ENCODE measurements around the gene RBM4. TPM values are rescaled to one million over a fixed set of nuclear protein-coding genes. Genes with fewer than 3 reads are reported as not detected.

RBM4 gene
- total and polyA plus RNA-seq, 2 experiments from 2014 or later: 146 to 147 TPM

Small RNA genes within 50 kb of the gene (small RNA-seq; reads per million reads assigned to genes)
- not detected for gene RNU4-39P (ENCODE audit: low replicate concordance)

Other genes starting within 250 kb of the RBM4 start
- 0.35 and 0.97 TPM in 2 replicates for gene NPAS4, start 217.7 kb upstream of the RBM4 start, total RNA-seq (2014; rRNA removed; shearing (Covaris generic))
- gene NPAS4, start 217.7 kb upstream of the RBM4 start, polyA plus RNA-seq (2016; fragmentation: Nextera tagmentation; extraction: Ambion mirVana): 0.66 and 0.71 TPM in 2 replicates
- 139 and 234 TPM in 2 replicates for gene MRPL11, start 199.9 kb upstream of the RBM4 start, total RNA-seq (2014; rRNA removed; shearing (Covaris generic))
- 236 and 237 TPM in 2 replicates for gene MRPL11, start 199.9 kb upstream of the RBM4 start, polyA plus RNA-seq (2016; fragmentation: Nextera tagmentation; extraction: Ambion mirVana)
- gene PELI3, start 171.8 kb upstream of the RBM4 start, total RNA-seq (2014; rRNA removed; shearing (Covaris generic)): 8.5 and 9.1 TPM in 2 replicates
- gene PELI3, start 171.8 kb upstream of the RBM4 start, polyA plus RNA-seq (2016; fragmentation: Nextera tagmentation; extraction: Ambion mirVana): 2.2 and 2.8 TPM in 2 replicates
- gene DPP3, start 158.3 kb upstream of the RBM4 start, total RNA-seq (2014; rRNA removed; shearing (Covaris generic)): 85.9 and 101 TPM in 2 replicates
- gene DPP3, start 158.3 kb upstream of the RBM4 start, polyA plus RNA-seq (2016; fragmentation: Nextera tagmentation; extraction: Ambion mirVana): 22.2 and 22.7 TPM in 2 replicates
- 27.8 and 41.3 TPM in 2 replicates for gene BBS1, start 128.1 kb upstream of the RBM4 start, total RNA-seq (2014; rRNA removed; shearing (Covaris generic))
- gene BBS1, start 128.1 kb upstream of the RBM4 start, polyA plus RNA-seq (2016; fragmentation: Nextera tagmentation; extraction: Ambion mirVana): 8.7 and 11.6 TPM in 2 replicates
- gene ZDHHC24, start 92.7 kb upstream of the RBM4 start, total RNA-seq (2014; rRNA removed; shearing (Covaris generic)): 10.0 and 13.1 TPM in 2 replicates
- 5.6 and 7.3 TPM in 2 replicates for gene ZDHHC24, start 92.7 kb upstream of the RBM4 start, polyA plus RNA-seq (2016; fragmentation: Nextera tagmentation; extraction: Ambion mirVana)
- gene ACTN3, start 91.8 kb upstream of the RBM4 start, total RNA-seq (2014; rRNA removed; shearing (Covaris generic)): 3.8 and 6.3 TPM in 2 replicates
- gene ACTN3, start 91.8 kb upstream of the RBM4 start, polyA plus RNA-seq (2016; fragmentation: Nextera tagmentation; extraction: Ambion mirVana): 6.0 and 7.3 TPM in 2 replicates
- 39.9 and 51.1 TPM in 2 replicates for gene CTSF, start 70.1 kb upstream of the RBM4 start, total RNA-seq (2014; rRNA removed; shearing (Covaris generic))
- 20.4 and 21.6 TPM in 2 replicates for gene CTSF, start 70.1 kb upstream of the RBM4 start, polyA plus RNA-seq (2016; fragmentation: Nextera tagmentation; extraction: Ambion mirVana)
- gene CCDC87, start 45.6 kb upstream of the RBM4 start, total RNA-seq (2014; rRNA removed; shearing (Covaris generic)): 0.74 and 1.2 TPM in 2 replicates
- gene CCDC87, start 45.6 kb upstream of the RBM4 start, polyA plus RNA-seq (2016; fragmentation: Nextera tagmentation; extraction: Ambion mirVana): 0.12 and 0.39 TPM in 2 replicates
- gene CCS, start 45.5 kb upstream of the RBM4 start, total RNA-seq (2014; rRNA removed; shearing (Covaris generic)): 36.1 and 39.1 TPM in 2 replicates
- 53.2 and 60.7 TPM in 2 replicates for gene CCS, start 45.5 kb upstream of the RBM4 start, polyA plus RNA-seq (2016; fragmentation: Nextera tagmentation; extraction: Ambion mirVana)
- 83.1 and 83.5 TPM in 2 replicates for gene RBM14, start 22.1 kb upstream of the RBM4 start, total RNA-seq (2014; rRNA removed; shearing (Covaris generic))
- gene RBM14, start 22.1 kb upstream of the RBM4 start, polyA plus RNA-seq (2016; fragmentation: Nextera tagmentation; extraction: Ambion mirVana): 39.7 and 45.4 TPM in 2 replicates
- gene RBM4B, start 39.2 kb downstream of the RBM4 start, total RNA-seq (2014; rRNA removed; shearing (Covaris generic)): 22.9 and 31.0 TPM in 2 replicates
- 21.1 and 28.0 TPM in 2 replicates for gene RBM4B, start 39.2 kb downstream of the RBM4 start, polyA plus RNA-seq (2016; fragmentation: Nextera tagmentation; extraction: Ambion mirVana)
- gene SPTBN2, start 90.5 kb downstream of the RBM4 start, total RNA-seq (2014; rRNA removed; shearing (Covaris generic)): 28.9 and 49.1 TPM in 2 replicates
- gene SPTBN2, start 90.5 kb downstream of the RBM4 start, polyA plus RNA-seq (2016; fragmentation: Nextera tagmentation; extraction: Ambion mirVana): 6.9 and 7.7 TPM in 2 replicates
- gene RCE1, start 204.7 kb downstream of the RBM4 start, total RNA-seq (2014; rRNA removed; shearing (Covaris generic)): 44.7 and 55.1 TPM in 2 replicates
- 27.7 and 27.8 TPM in 2 replicates for gene RCE1, start 204.7 kb downstream of the RBM4 start, polyA plus RNA-seq (2016; fragmentation: Nextera tagmentation; extraction: Ambion mirVana)
- gene LRFN4, start 218.4 kb downstream of the RBM4 start, total RNA-seq (2014; rRNA removed; shearing (Covaris generic)): 56.7 and 63.5 TPM in 2 replicates
- 9.8 and 11.1 TPM in 2 replicates for gene LRFN4, start 218.4 kb downstream of the RBM4 start, polyA plus RNA-seq (2016; fragmentation: Nextera tagmentation; extraction: Ambion mirVana)

Measured in GM23338 (cell line).